ENCODE data around the gene WNK4. TPM values are rescaled to one million over a fixed set of nuclear protein-coding genes. Genes with fewer than 3 reads are reported as not detected.

Gene WNK4
- total RNA-seq, 1 donor from 2014 or later: not detected

DNA sequence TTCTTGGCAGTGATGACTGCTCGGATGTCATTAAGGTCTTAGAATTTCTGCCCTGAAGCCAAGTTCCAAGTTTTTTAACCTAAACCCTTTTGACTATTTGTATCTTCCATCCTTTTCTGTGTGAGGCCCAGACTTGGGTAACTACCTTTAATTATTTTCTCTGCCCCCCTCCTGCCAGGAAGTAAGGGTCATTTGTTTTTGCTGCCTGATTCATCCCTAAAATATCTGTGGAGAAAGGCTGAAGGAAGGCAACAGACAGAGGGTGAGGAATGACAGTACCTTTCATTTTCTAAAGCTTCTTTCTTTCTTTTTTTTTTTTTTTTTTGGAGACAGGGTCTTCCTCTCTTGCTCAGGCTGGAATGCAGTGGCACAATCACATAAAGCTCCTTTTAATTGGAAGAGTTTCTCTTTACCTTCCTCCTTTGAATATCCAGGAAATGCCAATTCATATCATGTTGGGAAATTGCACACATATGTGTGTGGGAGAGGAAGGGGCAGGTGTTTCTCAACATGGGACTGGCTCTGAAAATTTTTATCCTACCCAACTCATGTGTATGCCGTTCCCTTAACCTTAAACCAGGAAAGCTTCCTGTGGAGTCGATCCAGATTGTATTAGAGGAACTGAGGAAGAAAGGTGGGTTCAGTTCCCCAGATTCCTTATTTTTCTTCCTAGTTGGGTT lies 6.2 kb upstream of the WNK4 start:
- peaks cover 28% of the 10 kb centered on the region for H3K4me1 Mint-ChIP-seq
- Histone ChIP-seq H3F3A (ENCODE audit: low read depth) (peaks cover 14% of the 10 kb centered on the region), H2AFZ (replicated peaks) (no peak overlapping the region), H3K9me3 (ENCODE audit: low read depth) (no peaks in the 10 kb centered on the region), H3K4me1 (no peaks in the 10 kb centered on the region), H3K36me3 (no peaks in the 10 kb centered on the region), H3K27me3 (no peaks in the 10 kb centered on the region), H3K4me2 (peak overlapping the region; percentile 86), H3K9ac (peak overlapping the region; percentile 77), H3K79me2 (ENCODE audit: low read depth) (peaks cover 12% of the 10 kb centered on the region), H4K20me1 (ENCODE audit: low read depth) (peaks cover 8% of the 10 kb centered on the region), H3K27ac (no peak overlapping the region), H3K4me3 (peak overlapping the region; percentile 71)
- peak overlapping the region; percentile 100 for H3K4me3 Mint-ChIP-seq
- H3K9me3 Mint-ChIP-seq: no peaks in the 10 kb centered on the region
- H3K36me3 Mint-ChIP-seq: peaks cover 8% of the 10 kb centered on the region
- no peak for DNase-seq (ENCODE audit: low spot score)
- TF ChIP-seq, protein P1, sequence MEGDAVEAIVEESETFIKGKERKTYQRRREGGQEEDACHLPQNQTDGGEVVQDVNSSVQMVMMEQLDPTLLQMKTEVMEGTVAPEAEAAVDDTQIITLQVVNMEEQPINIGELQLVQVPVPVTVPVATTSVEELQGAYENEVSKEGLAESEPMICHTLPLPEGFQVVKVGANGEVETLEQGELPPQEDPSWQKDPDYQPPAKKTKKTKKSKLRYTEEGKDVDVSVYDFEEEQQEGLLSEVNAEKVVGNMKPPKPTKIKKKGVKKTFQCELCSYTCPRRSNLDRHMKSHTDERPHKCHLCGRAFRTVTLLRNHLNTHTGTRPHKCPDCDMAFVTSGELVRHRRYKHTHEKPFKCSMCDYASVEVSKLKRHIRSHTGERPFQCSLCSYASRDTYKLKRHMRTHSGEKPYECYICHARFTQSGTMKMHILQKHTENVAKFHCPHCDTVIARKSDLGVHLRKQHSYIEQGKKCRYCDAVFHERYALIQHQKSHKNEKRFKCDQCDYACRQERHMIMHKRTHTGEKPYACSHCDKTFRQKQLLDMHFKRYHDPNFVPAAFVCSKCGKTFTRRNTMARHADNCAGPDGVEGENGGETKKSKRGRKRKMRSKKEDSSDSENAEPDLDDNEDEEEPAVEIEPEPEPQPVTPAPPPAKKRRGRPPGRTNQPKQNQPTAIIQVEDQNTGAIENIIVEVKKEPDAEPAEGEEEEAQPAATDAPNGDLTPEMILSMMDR (IDR thresholded peaks at IDR 0.05): no peak
- no peak for TF ChIP-seq EZH2phosphoT487 (IDR thresholded peaks at IDR 0.05)
- TF ChIP-seq EZH2 (IDR thresholded peaks at IDR 0.05): no peak
- peaks cover 5% of the 10 kb centered on the region for H3K27me3 Mint-ChIP-seq (ENCODE audit: insufficient read depth, low read depth)
- H3K27ac Mint-ChIP-seq: peak overlapping the region; percentile 99

DNA sequence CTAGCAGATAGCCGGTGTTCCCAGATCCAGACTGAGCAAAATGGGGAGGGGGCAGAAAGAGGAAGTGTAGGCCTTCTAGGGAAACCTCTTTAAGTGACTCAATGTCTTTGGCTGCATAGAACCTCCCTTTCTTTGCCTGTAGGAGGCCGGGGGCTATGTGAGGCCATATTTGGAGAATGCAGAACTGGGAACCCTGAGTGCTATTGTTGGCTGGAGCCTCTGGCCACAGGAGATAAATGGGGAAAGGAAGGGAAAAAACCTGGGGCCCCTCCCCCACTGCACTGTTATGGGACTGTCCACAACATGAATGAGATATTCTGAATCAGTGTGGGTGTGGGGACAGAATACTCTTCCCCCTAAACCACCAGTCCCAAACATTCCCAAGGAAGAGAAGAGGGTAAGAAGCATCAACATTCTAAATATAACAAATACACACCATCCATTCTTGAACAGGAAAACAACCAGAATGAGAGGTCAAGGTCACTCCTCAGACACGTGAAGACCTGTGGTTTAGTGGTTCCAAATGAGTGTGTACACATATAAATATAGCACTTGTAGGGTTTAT lies 4.8 kb upstream of the WNK4 start:
- TF ChIP-seq EZH2phosphoT487 (IDR thresholded peaks at IDR 0.05): no peak
- TF ChIP-seq EZH2 (IDR thresholded peaks at IDR 0.05): no peak
- TF ChIP-seq, protein P1 (IDR thresholded peaks at IDR 0.05): no peak
- Mint-ChIP-seq H3K27me3 (ENCODE audit: insufficient read depth, low read depth) (peaks cover 11% of the 10 kb centered on the region), H3K36me3 (peaks cover 8% of the 10 kb centered on the region), H3K27ac (no peak overlapping the region), H3K9me3 (no peaks in the 10 kb centered on the region), H3K4me3 (peak overlapping the region; percentile 100), H3K4me1 (peaks cover 37% of the 10 kb centered on the region)
- no peaks in the 10 kb centered on the region for H3K4me1 ChIP-seq
- H3K27ac ChIP-seq: no peak overlapping the region
- no peak overlapping the region for H3K4me2 ChIP-seq
- no peaks in the 10 kb centered on the region for H3K36me3 ChIP-seq
- H3K27me3 ChIP-seq: peaks cover 7% of the 10 kb centered on the region
- H3K4me3 ChIP-seq: no peak overlapping the region
- H3K9me3 ChIP-seq (ENCODE audit: low read depth): no peaks in the 10 kb centered on the region
- H3F3A ChIP-seq (ENCODE audit: low read depth): peaks cover 26% of the 10 kb centered on the region
- peaks cover 18% of the 10 kb centered on the region for H4K20me1 ChIP-seq (ENCODE audit: low read depth)
- H3K79me2 ChIP-seq (ENCODE audit: low read depth): peaks cover 12% of the 10 kb centered on the region
- no peak for DNase-seq (ENCODE audit: low spot score)
- no peak overlapping the region for H3K9ac ChIP-seq
- no peak overlapping the region for H2AFZ ChIP-seq (replicated peaks)

DNA sequence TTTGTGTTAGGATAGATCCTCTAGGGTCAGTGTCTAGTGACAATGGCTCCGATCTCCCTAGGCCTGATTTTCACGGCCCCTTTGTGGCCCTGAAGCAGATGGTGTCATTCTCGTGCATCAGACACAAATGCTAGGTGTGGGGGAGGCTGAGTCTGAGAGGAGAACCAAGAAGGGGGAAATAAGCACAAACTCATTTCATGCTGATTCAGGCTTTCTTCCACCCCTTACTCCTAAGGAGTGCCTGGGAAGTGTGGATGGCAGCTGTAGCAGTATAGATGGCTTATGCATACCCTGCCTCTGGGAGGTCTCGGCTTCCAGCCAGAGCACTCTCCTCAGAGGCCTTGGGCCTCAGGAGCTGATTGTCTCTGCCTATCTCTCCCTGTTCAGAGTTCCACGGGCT lies 1.8 kb upstream of the WNK4 start:
- Histone ChIP-seq H3K9me3 (ENCODE audit: low read depth) (no peaks in the 10 kb centered on the region), H3K27ac (no peak overlapping the region), H3K27me3 (peaks cover 36% of the 10 kb centered on the region), H3K4me1 (no peaks in the 10 kb centered on the region), H3F3A (ENCODE audit: low read depth) (peaks cover 28% of the 10 kb centered on the region), H2AFZ (replicated peaks) (no peak overlapping the region), H3K9ac (no peak overlapping the region), H3K4me2 (no peak overlapping the region), H4K20me1 (ENCODE audit: low read depth) (peaks cover 18% of the 10 kb centered on the region), H3K79me2 (ENCODE audit: low read depth) (peaks cover 12% of the 10 kb centered on the region), H3K36me3 (no peaks in the 10 kb centered on the region), H3K4me3 (no peak overlapping the region)
- no peak for TF ChIP-seq EZH2phosphoT487 (IDR thresholded peaks at IDR 0.05)
- TF ChIP-seq, protein P1 (IDR thresholded peaks at IDR 0.05): no peak
- TF ChIP-seq EZH2 (IDR thresholded peaks at IDR 0.05): no peak
- Mint-ChIP-seq H3K27me3 (ENCODE audit: insufficient read depth, low read depth) (peaks cover 25% of the 10 kb centered on the region), H3K9me3 (no peaks in the 10 kb centered on the region), H3K36me3 (peaks cover 8% of the 10 kb centered on the region), H3K27ac (no peak overlapping the region), H3K4me1 (peaks cover 28% of the 10 kb centered on the region), H3K4me3 (no peak overlapping the region)
- DNase-seq (ENCODE audit: low spot score): no peak
